H1 (cell line): Measurements from ENCODE around the gene ETFB. TPM values are rescaled to one million over a fixed set of nuclear protein-coding genes. Genes with fewer than 3 reads are reported as not detected.
A peak's percentile ranks its signal among the peaks of the same experiment; 100 is the strongest.

Source experiments
- CTCF ChIA-PET: fragments of 300-600 bp; sonication (Branson Sonifier 250); formaldehyde crosslinking; loops from one replicate; lab custom pipeline; 2021; ENCODE audit not compliant: partially characterized antibody; lab: Charles Lee
- POLR2A ChIA-PET: fragments of 300-600 bp; sonication (Branson Sonifier 250); formaldehyde crosslinking; loops from one replicate; lab custom pipeline; 2021; ENCODE audit warnings: inconsistent platforms; ENCODE audit not compliant: partially characterized antibody; lab: Charles Lee
- DNase-seq, 2 experiments: peaks; one replicate each; pipeline versions ENCODE4 v3.0.0 to v3.0.0-alpha.2; 2010 to 2022; ENCODE audit warnings: low spot score in 2 of 2, low read depth in 1 of 2, mixed read lengths in 1 of 2
- FAIRE-seq: peaks from 2 replicates; lab custom pipeline; 2011; peaks lifted over from hg19 to GRCh38; lab: Jason Lieb, UNC
- H2AFZ ChIP-seq: 2 replicates; pipeline ENCODE4 v1.8.1; 2012; ENCODE audit warnings: low read length, inconsistent platforms
- H2AK5ac ChIP-seq: 2 replicates; pipeline ENCODE4 v1.6.1; 2013; ENCODE audit warnings: low read depth, low read length
- H2BK120ac ChIP-seq: replicated peaks from 2 replicates; pipeline ENCODE3; 2013; ENCODE audit warnings: low read depth, low read length, inconsistent platforms
- H2BK12ac ChIP-seq: 2 replicates; pipeline ENCODE4 v1.6.1; 2013; ENCODE audit warnings: low read depth, low read length
- H2BK15ac ChIP-seq: 2 replicates; pipeline ENCODE4 v1.6.1; 2013; ENCODE audit warnings: low read length
- H2BK20ac ChIP-seq: 2 replicates; pipeline ENCODE4 v1.6.1; 2013; ENCODE audit warnings: low read length
- H2BK5ac ChIP-seq: 2 replicates; pipeline ENCODE4 v1.6.1; 2013; ENCODE audit warnings: low read depth, low read length
- H3K14ac ChIP-seq: 2 replicates; pipeline ENCODE4 v1.6.1; 2013; ENCODE audit warnings: inconsistent platforms; ENCODE audit not compliant: insufficient read length
- H3K18ac ChIP-seq: 2 replicates; pipeline ENCODE4 v1.6.1; 2013; ENCODE audit warnings: low read length; ENCODE audit errors: extremely low read depth
- H3K23ac ChIP-seq: 2 replicates; pipeline ENCODE4 v1.6.1; 2013; ENCODE audit warnings: inconsistent platforms; ENCODE audit not compliant: insufficient read length
- H3K23me2 ChIP-seq: 2 replicates; pipeline ENCODE4 v1.6.1; 2013; ENCODE audit warnings: low read depth, low read length
- H3K27ac ChIP-seq: 2 replicates; pipeline ENCODE4 v1.6.1; 2011; ENCODE audit warnings: low read depth, low read length, inconsistent platforms
- H3K27me3 ChIP-seq, 4 experiments: replicated peaks in 1 of 4; 1 replicate in 1 of 4; 2 replicates in 3 of 4; pipeline versions ENCODE4 v1.6.1 to v1.8.1; 2011 to 2013; ENCODE audit warnings: low read length in 3 of 4, mild to moderate bottlenecking in 3 of 4, inconsistent platforms in 2 of 4, mixed read lengths in 2 of 4, moderate library complexity in 1 of 4; ENCODE audit not compliant: control insufficient read depth in 3 of 4, insufficient read depth in 3 of 4; ENCODE audit errors: extremely low read depth in 1 of 4
- H3K36me3 ChIP-seq, 4 experiments: 2 replicates each; pipeline versions ENCODE4 v1.6.1 to v1.8.1; 2011 to 2013; ENCODE audit warnings: mild to moderate bottlenecking in 4 of 4, low read length in 3 of 4, moderate library complexity in 2 of 4, control low read depth in 1 of 4, inconsistent platforms in 1 of 4; ENCODE audit not compliant: insufficient read depth in 4 of 4, control insufficient read depth in 2 of 4
- H3K4ac ChIP-seq: replicated peaks from 2 replicates; pipeline ENCODE3; 2013; ENCODE audit warnings: low read length, low read depth, mixed read lengths, inconsistent platforms; ENCODE audit not compliant: insufficient read length
- H3K4me1 ChIP-seq, 4 experiments: replicated peaks in 1 of 4; 1 replicate in 1 of 4; 2 replicates in 3 of 4; pipeline versions ENCODE4 v1.6.1 to v1.8.1; 2011 to 2013; ENCODE audit warnings: low read length in 3 of 4, inconsistent platforms in 2 of 4, mixed read lengths in 1 of 4; ENCODE audit not compliant: insufficient read depth in 4 of 4, control insufficient read depth in 3 of 4
- H3K4me2 ChIP-seq, 2 experiments: 2 replicates each; pipeline versions ENCODE4 v1.6.1 to v1.8.1; 2011 to 2013; ENCODE audit warnings: low read depth in 2 of 2, low read length in 2 of 2, control low read depth in 1 of 2, inconsistent platforms in 1 of 2, mild to moderate bottlenecking in 1 of 2; ENCODE audit not compliant: insufficient read depth in 1 of 2
- H3K4me3 ChIP-seq, 4 experiments: fragments of 200-600, 300-600 bp in 1 of 4; sonication (generic), shearing (Covaris generic), sonication (Bioruptor Twin) in 1 of 4; 2 replicates each; pipeline versions ENCODE4 v1.5.1 to v1.8.1; 2011 to 2016; ENCODE audit warnings: low read length in 4 of 4, low read depth in 3 of 4, control low read depth in 2 of 4, inconsistent platforms in 2 of 4, mild to moderate bottlenecking in 2 of 4, mixed read lengths in 1 of 4, moderate library complexity in 1 of 4; ENCODE audit not compliant: insufficient read depth in 2 of 4; ENCODE audit errors: extremely low read depth in 1 of 4
- H3K56ac ChIP-seq: replicated peaks from 2 replicates; pipeline ENCODE3; 2013; ENCODE audit warnings: low read depth, mild to moderate bottlenecking, mixed read lengths, low read length, inconsistent platforms; ENCODE audit not compliant: insufficient read length
- H3K79me1 ChIP-seq: 2 replicates; pipeline ENCODE4 v1.6.1; 2013; ENCODE audit warnings: low read depth, low read length, control low read depth
- H3K79me2 ChIP-seq, 2 experiments: 2 replicates each; pipeline versions ENCODE4 v1.6.1 to v1.8.1; 2012 to 2013; ENCODE audit warnings: low read length in 2 of 2, mild to moderate bottlenecking in 2 of 2, inconsistent platforms in 1 of 2; ENCODE audit not compliant: insufficient read depth in 2 of 2, control insufficient read depth in 1 of 2
- H3K9ac ChIP-seq, 4 experiments: replicated peaks in 1 of 4; 1 replicate in 1 of 4; 2 replicates in 3 of 4; pipeline versions ENCODE4 v1.6.1 to v1.8.1; 2011 to 2013; ENCODE audit warnings: low read depth in 3 of 4, low read length in 3 of 4, control low read depth in 2 of 4, mild to moderate bottlenecking in 2 of 4, moderate library complexity in 2 of 4, inconsistent platforms in 1 of 4; ENCODE audit errors: extremely low read depth in 1 of 4
- H3K9me3 ChIP-seq, 2 experiments: 2 replicates each; pipeline versions ENCODE4 v1.6.1 to v1.8.1; 2012 to 2013; ENCODE audit warnings: mild to moderate bottlenecking in 2 of 2, moderate library complexity in 2 of 2, control low read depth in 1 of 2, inconsistent platforms in 1 of 2, low read depth in 1 of 2, low read length in 1 of 2, mixed read lengths in 1 of 2; ENCODE audit not compliant: insufficient read depth in 2 of 2
- H4K20me1 ChIP-seq, 2 experiments: replicated peaks in 1 of 2; 2 replicates each; pipeline versions ENCODE3 to v1.8.1; 2011 to 2013; ENCODE audit warnings: inconsistent platforms in 2 of 2, low read length in 2 of 2, mild to moderate bottlenecking in 1 of 2; ENCODE audit not compliant: insufficient read depth in 2 of 2, control insufficient read depth in 1 of 2
- H4K5ac ChIP-seq: 2 replicates; pipeline ENCODE4 v1.6.1; 2013; ENCODE audit warnings: low read length, low read depth, mixed read lengths, inconsistent platforms; ENCODE audit not compliant: insufficient read length
- H4K8ac ChIP-seq: 2 replicates; pipeline ENCODE4 v1.8.0; 2013; ENCODE audit warnings: mild to moderate bottlenecking, moderate library complexity, low read length, inconsistent platforms; ENCODE audit not compliant: insufficient read depth; ENCODE audit errors: extremely low read depth
- H4K91ac ChIP-seq: replicated peaks from 2 replicates; pipeline ENCODE3; 2013; ENCODE audit warnings: low read length, mixed read lengths, inconsistent platforms; ENCODE audit not compliant: insufficient read length
- BACH1 ChIP-seq: IDR thresholded peaks from 2 replicates; pipeline ENCODE4 v1.6.1; 2012; ENCODE audit warnings: low read length, improper control_type of control experiment
- HDAC6 ChIP-seq: IDR thresholded peaks from one replicate; pipeline ENCODE4 v1.7.1; 2012; ENCODE audit warnings: low read depth, mild to moderate bottlenecking, inconsistent platforms, low read length, moderate library complexity
- MAX ChIP-seq: IDR thresholded peaks from 2 replicates; pipeline ENCODE4 v1.6.1; 2012; ENCODE audit warnings: inconsistent platforms
- POLR2A ChIP-seq, 2 experiments: IDR thresholded peaks; 1 replicate in 1 of 2; 2 replicates in 1 of 2; pipeline ENCODE4 v1.6.1; 2011; ENCODE audit warnings: low read depth in 2 of 2, low read length in 2 of 2, mild to moderate bottlenecking in 2 of 2; ENCODE audit errors: control extremely low read depth in 1 of 2
- WGBS, 2 experiments: shearing (Covaris generic) in 1 of 2; methylation state at CpG; one replicate each; pipeline versions ENCODE4 v1.1.6 to v1.1.7; 2013 to 2015; ENCODE audit warnings: low lambda C conversion rate in 2 of 2, mixed read lengths in 2 of 2, inconsistent platforms in 1 of 2, low coverage in 1 of 2, missing lambda C conversion rate in 1 of 2; ENCODE audit not compliant: insufficient replicate concordance in 2 of 2, insufficient coverage in 1 of 2, insufficient read length in 1 of 2; ENCODE audit errors: extremely low coverage in 1 of 2, missing lambda C conversion rate in 1 of 2; 5-methylcytosine and 5-hydroxymethylcytosine counted together
- polyA plus RNA-seq, 7 experiments: library from polyadenylated mRNA; depleted of rRNA in 3 of 7; stranded (reverse) in 5 of 7; unstranded in 2 of 7; fragments of >200 nt in 5 of 7; fragments of 200-250 nt in 2 of 7; gene quantifications; 1 replicate in 5 of 7; 2 replicates in 1 of 7; 4 replicates in 1 of 7; pipeline versions ENCODE4 v1.2.1 to v1.2.3, GENCODE V29; 2011 to 2013; ENCODE audit warnings: missing spikeins in 2 of 7, mixed read lengths in 2 of 7
- total RNA-seq: library from RNA; stranded (reverse); fragmentation: NEBNext Ultra II Directional; extraction: Animal tissue kit (Norgen Biotek cat#: 25700); gene quantifications from 2 replicates; pipeline ENCODE4 v1.2.1, GENCODE V29; 2021

The ETFB gene
- total and polyA plus RNA-seq, 2 of the 8 experiments (the other 6 are each of a cell fraction or from before 2014, with no cell fraction given), result 40.0 to 66.5 TPM

DNA sequence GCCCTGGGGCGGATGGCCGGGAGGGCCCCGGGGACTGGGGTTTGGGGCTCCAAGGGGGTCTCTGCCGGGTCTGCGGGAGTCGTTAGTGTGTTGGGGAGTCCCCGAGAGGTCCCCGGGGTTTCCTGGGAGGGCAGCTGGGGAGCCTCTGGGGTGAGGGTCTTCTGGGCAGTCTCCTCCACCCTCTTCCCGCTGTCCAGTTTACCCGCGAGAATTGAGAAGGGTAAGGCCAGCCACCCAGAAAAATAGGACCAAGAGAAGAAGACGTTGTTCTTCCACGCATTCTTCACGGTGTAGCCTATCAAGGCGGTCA is 1.0 kb upstream of the ETFB start:
- peaks cover 2 to 18% (median 11%) of the 10 kb centered on the region in 4 experiments for H3K4me1 ChIP-seq
- no peak overlapping the region for H3K14ac ChIP-seq
- no peak overlapping the region for H2BK12ac ChIP-seq
- CTCF ChIA-PET, result interaction anchor here (0.9 to 2.1 kb wide), 8 partner anchors 11 to 71 kb away, joined by 3 to 7 read pairs (median 4); no protein-coding TSS in a partner anchor
- no peak overlapping the region; the same call in 1 of the 2 replicates for H4K8ac ChIP-seq
- H4K5ac ChIP-seq, result no peak overlapping the region
- no peak overlapping the region for H2AK5ac ChIP-seq
- no peak overlapping the region for H2BK20ac ChIP-seq
- H3K9me3 ChIP-seq, result no peaks in the 10 kb centered on the region
- POLR2A ChIA-PET, result interaction anchor here (1.0 to 1.7 kb wide), 9 partner anchors 10 to 73 kb away, joined by 3 to 9 read pairs (median 4); partner anchors contain the start of genes C19orf84 and VSIG10L
- 0% methylated on average over 7 of the region's 15 CpGs; no CpG with 5 or more reads in 1 of the 2 experiments for WGBS, 2 experiments
- H3K36me3 ChIP-seq, result no peaks in the 10 kb centered on the region
- TF ChIP-seq MAX (no peak), BACH1 (no peak), HDAC6 (no peak), POLR2A (IDR thresholded peaks at IDR 0.05; ENCODE audit: control extremely low read depth in 1 of 2, low read depth in 2 of 2, low read length in 2 of 2) (0 out of 3 replicates have a peak, but pooled peaks of 1 of the 2 experiments have one; percentile 7)
- H3K79me2 ChIP-seq, result no peaks in the 10 kb centered on the region
- no peak overlapping the region for H2BK15ac ChIP-seq
- no peak overlapping the region for H3K27ac ChIP-seq
- H3K4ac ChIP-seq, result peak overlapping the region; percentile 89
- H2BK120ac ChIP-seq, result no peak overlapping the region
- H3K79me1 ChIP-seq, result no peaks in the 10 kb centered on the region
- no peak overlapping the region for H2AFZ ChIP-seq
- FAIRE-seq, result no peak
- peak overlapping the region; percentile 79 to 97 (median 90) for H3K4me3 ChIP-seq
- H3K18ac ChIP-seq, result peak overlapping the region; percentile 96; the same call in 1 of the 2 replicates
- H3K56ac ChIP-seq, result peak overlapping the region; percentile 79
- peak overlapping the region; percentile 100 for H4K91ac ChIP-seq
- H3K23ac ChIP-seq, result no peak overlapping the region
- H3K27me3 ChIP-seq, result no peaks in the 10 kb centered on the region
- peaks cover 18% of the 10 kb centered on the region for H3K23me2 ChIP-seq
- no peaks in the 10 kb centered on the region for H4K20me1 ChIP-seq
- H2BK5ac ChIP-seq, result peak overlapping the region; percentile 91; the same call in 1 of the 2 replicates
- DNase-seq, result no peak
- H3K9ac ChIP-seq, result peak overlapping the region in 3 of 4 experiments; percentile 64 to 72 (median 68); a peak in 5 of 7 replicates
- H3K4me2 ChIP-seq, result peak overlapping the region; percentile 75 to 87
